Astrocyte (in vitro differentiated cells and primary cell): Measurements from ENCODE around the gene C8B. TPM values are rescaled to one million over a fixed set of nuclear protein-coding genes. Genes with fewer than 3 reads are reported as not detected.

ENCODE experiments used
- DNase-seq: peaks from one replicate; pipeline ENCODE4 v3.0.0-alpha.2; 2010; ENCODE audit warnings: low read depth
- FAIRE-seq: peaks from 2 replicates; lab custom pipeline; 2011; peaks lifted over from hg19 to GRCh38; lab: Jason Lieb, UNC
- H2AFZ ChIP-seq: 2 replicates; pipeline ENCODE4 v1.6.0; 2012; ENCODE audit warnings: low read depth, low read length, inconsistent platforms
- H3K27ac ChIP-seq: 2 replicates; pipeline ENCODE4 v1.5.1; 2011; ENCODE audit warnings: low read depth, low read length, inconsistent platforms
- H3K27me3 ChIP-seq: 2 replicates; pipeline ENCODE4 v1.6.0; 2011; ENCODE audit warnings: low read length, inconsistent platforms; ENCODE audit not compliant: insufficient read depth
- H3K36me3 ChIP-seq: 2 replicates; pipeline ENCODE4 v1.5.1; 2011; ENCODE audit warnings: low read length, inconsistent platforms; ENCODE audit not compliant: insufficient read depth
- H3K4me1 ChIP-seq: 2 replicates; pipeline ENCODE4 v1.5.1; 2011; ENCODE audit warnings: low read length, inconsistent platforms; ENCODE audit not compliant: insufficient read depth
- H3K4me2 ChIP-seq: 2 replicates; pipeline ENCODE4 v1.6.0; 2012; ENCODE audit warnings: low read length, inconsistent platforms
- H3K4me3 ChIP-seq: 2 replicates; pipeline ENCODE4 v1.5.1; 2011; ENCODE audit warnings: low read depth, mild to moderate bottlenecking, low read length, inconsistent platforms; ENCODE audit not compliant: insufficient read depth
- H3K79me2 ChIP-seq: 2 replicates; pipeline ENCODE4 v1.6.0; 2012; ENCODE audit warnings: mild to moderate bottlenecking, low read length, inconsistent platforms; ENCODE audit not compliant: insufficient read depth
- H3K9ac ChIP-seq: 2 replicates; pipeline ENCODE4 v1.6.0; 2012; ENCODE audit warnings: mild to moderate bottlenecking, low read length, inconsistent platforms
- H3K9me3 ChIP-seq: 2 replicates; pipeline ENCODE4 v1.5.1; 2012; ENCODE audit warnings: low read depth, mild to moderate bottlenecking, low read length, inconsistent platforms; ENCODE audit not compliant: insufficient read depth
- H4K20me1 ChIP-seq: 2 replicates; pipeline ENCODE4 v1.6.0; 2012; ENCODE audit warnings: low read length, inconsistent platforms; ENCODE audit not compliant: insufficient read depth
- H3K27ac Mint-ChIP-seq: one replicate; pipeline ENCODE4 v1.8.0; 2021; ENCODE audit warnings: mild to moderate bottlenecking, mixed read lengths; ENCODE audit not compliant: unreplicated experiment
- H3K27me3 Mint-ChIP-seq: one replicate; pipeline ENCODE4 v1.8.0; 2021; ENCODE audit warnings: low read depth, mixed read lengths; ENCODE audit not compliant: unreplicated experiment
- H3K36me3 Mint-ChIP-seq: one replicate; pipeline ENCODE4 v1.8.0; 2021; ENCODE audit warnings: low read depth, mixed read lengths; ENCODE audit not compliant: unreplicated experiment
- H3K4me1 Mint-ChIP-seq: one replicate; pipeline ENCODE4 v1.8.0; 2021; ENCODE audit warnings: low read depth, mixed read lengths; ENCODE audit not compliant: unreplicated experiment
- H3K4me3 Mint-ChIP-seq: one replicate; pipeline ENCODE4 v1.8.0; 2021; ENCODE audit warnings: mild to moderate bottlenecking, moderate library complexity, mixed read lengths; ENCODE audit not compliant: unreplicated experiment
- H3K9me3 Mint-ChIP-seq: one replicate; pipeline ENCODE4 v1.8.0; 2021; ENCODE audit warnings: mild to moderate bottlenecking, mixed read lengths; ENCODE audit not compliant: unreplicated experiment
- EZH2 ChIP-seq: IDR thresholded peaks from 2 replicates; pipeline ENCODE4 v1.6.1; 2012; ENCODE audit warnings: mild to moderate bottlenecking, low read length, inconsistent platforms; ENCODE audit not compliant: insufficient read depth
- total RNA-seq: library from RNA; stranded (reverse); gene quantifications from 2 replicates; pipeline ENCODE4 v1.2.1, GENCODE V29; 2021
- TF ChIP-seq, protein P1 (sequence below): IDR thresholded peaks from 2 replicates; pipeline ENCODE4 v1.5.1; 2011; ENCODE audit warnings: low read depth, mild to moderate bottlenecking, inconsistent platforms, low read length, moderate library complexity; ENCODE audit not compliant: insufficient read depth

The C8B gene
- total RNA-seq, 1 donor from 2014 or later = not detected

DNA sequence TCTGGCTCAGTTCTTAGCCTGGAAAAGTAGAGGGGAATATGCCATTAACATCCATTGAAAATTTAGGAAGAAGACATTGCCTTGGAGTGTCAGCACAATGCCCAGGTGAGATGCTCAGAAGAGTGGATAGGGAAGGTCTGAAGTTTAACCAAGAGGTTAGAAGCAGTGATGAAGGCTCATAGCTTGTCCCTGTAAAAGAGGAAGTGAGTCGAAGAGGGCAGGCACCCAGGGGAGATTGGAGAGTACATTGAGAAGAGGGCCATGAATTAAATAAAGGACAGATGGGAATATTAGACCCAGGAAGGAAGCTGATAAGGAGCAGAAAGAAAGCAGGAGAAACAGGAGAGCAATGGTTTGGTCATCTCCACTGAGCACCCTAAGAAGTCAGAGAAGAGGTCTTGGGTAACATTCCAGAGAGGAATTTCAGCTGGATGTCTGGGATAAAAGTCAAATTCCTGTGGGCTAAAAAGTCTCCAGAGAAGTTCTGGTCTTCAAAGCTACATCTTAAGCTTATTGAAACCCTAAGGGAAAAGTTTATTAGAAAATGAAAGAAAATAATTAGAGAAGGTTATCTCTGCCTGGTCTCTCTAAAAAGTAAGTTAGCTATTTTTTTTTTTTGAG lies 17.3 kb downstream of the C8B start:
- no peak overlapping the region for H3K4me3 ChIP-seq
- Mint-ChIP-seq H3K36me3 (no peaks in the 10 kb centered on the region), H3K4me1 (no peaks in the 10 kb centered on the region), H3K9me3 (no peaks in the 10 kb centered on the region), H3K27ac (no peak overlapping the region), H3K4me3 (no peak overlapping the region), H3K27me3 (peaks cover 26% of the 10 kb centered on the region)
- TF ChIP-seq, protein P1, sequence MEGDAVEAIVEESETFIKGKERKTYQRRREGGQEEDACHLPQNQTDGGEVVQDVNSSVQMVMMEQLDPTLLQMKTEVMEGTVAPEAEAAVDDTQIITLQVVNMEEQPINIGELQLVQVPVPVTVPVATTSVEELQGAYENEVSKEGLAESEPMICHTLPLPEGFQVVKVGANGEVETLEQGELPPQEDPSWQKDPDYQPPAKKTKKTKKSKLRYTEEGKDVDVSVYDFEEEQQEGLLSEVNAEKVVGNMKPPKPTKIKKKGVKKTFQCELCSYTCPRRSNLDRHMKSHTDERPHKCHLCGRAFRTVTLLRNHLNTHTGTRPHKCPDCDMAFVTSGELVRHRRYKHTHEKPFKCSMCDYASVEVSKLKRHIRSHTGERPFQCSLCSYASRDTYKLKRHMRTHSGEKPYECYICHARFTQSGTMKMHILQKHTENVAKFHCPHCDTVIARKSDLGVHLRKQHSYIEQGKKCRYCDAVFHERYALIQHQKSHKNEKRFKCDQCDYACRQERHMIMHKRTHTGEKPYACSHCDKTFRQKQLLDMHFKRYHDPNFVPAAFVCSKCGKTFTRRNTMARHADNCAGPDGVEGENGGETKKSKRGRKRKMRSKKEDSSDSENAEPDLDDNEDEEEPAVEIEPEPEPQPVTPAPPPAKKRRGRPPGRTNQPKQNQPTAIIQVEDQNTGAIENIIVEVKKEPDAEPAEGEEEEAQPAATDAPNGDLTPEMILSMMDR = no peak
- TF ChIP-seq EZH2 = no peak
- no peaks in the 10 kb centered on the region for H3K27me3 ChIP-seq
- H2AFZ ChIP-seq = no peak overlapping the region
- H4K20me1 ChIP-seq = no peaks in the 10 kb centered on the region
- H3K36me3 ChIP-seq = no peaks in the 10 kb centered on the region
- H3K79me2 ChIP-seq = no peaks in the 10 kb centered on the region
- H3K9me3 ChIP-seq = peaks cover 3% of the 10 kb centered on the region
- no peaks in the 10 kb centered on the region for H3K4me1 ChIP-seq
- H3K27ac ChIP-seq = no peak overlapping the region
- no peak overlapping the region for H3K9ac ChIP-seq
- FAIRE-seq = no peak
- no peak overlapping the region for H3K4me2 ChIP-seq
- peak; percentile 38 for DNase-seq

GRCh38 chr1:56940039-56940438 lies 25.8 kb downstream of the C8B start:
- H3K27ac ChIP-seq = no peak overlapping the region
- no peaks in the 10 kb centered on the region for H3K36me3 ChIP-seq
- Mint-ChIP-seq H3K4me1 (no peaks in the 10 kb centered on the region), H3K36me3 (no peaks in the 10 kb centered on the region), H3K27ac (no peak overlapping the region), H3K9me3 (no peaks in the 10 kb centered on the region), H3K4me3 (no peak overlapping the region), H3K27me3 (peaks cover 16% of the 10 kb centered on the region)
- no peak for FAIRE-seq
- H2AFZ ChIP-seq = no peak overlapping the region
- no peaks in the 10 kb centered on the region for H4K20me1 ChIP-seq
- no peak for DNase-seq
- H3K4me1 ChIP-seq = no peaks in the 10 kb centered on the region
- no peak overlapping the region for H3K4me2 ChIP-seq
- no peaks in the 10 kb centered on the region for H3K9me3 ChIP-seq
- H3K27me3 ChIP-seq = no peaks in the 10 kb centered on the region
- H3K4me3 ChIP-seq = no peak overlapping the region
- H3K79me2 ChIP-seq = no peaks in the 10 kb centered on the region
- H3K9ac ChIP-seq = no peak overlapping the region
- no peak for TF ChIP-seq EZH2
- TF ChIP-seq, protein P1 = no peak

- H4K20me1 ChIP-seq = no peaks in the 10 kb centered on the region
- TF ChIP-seq, protein P1 = no peak
- TF ChIP-seq EZH2 = no peak
Observed at GRCh38 chr1:56939209-56939608, 26.6 kb downstream of the C8B start.

More at GRCh38 chr1:56939209-56939608, 26.6 kb downstream of the C8B start:
- Histone ChIP-seq H3K79me2 (no peaks in the 10 kb centered on the region), H3K27ac (no peak overlapping the region), H3K27me3 (no peaks in the 10 kb centered on the region), H2AFZ (no peak overlapping the region), H3K4me2 (no peak overlapping the region), H3K4me3 (no peak overlapping the region), H3K36me3 (no peaks in the 10 kb centered on the region), H3K4me1 (no peaks in the 10 kb centered on the region), H3K9me3 (no peaks in the 10 kb centered on the region), H3K9ac (no peak overlapping the region)
- Mint-ChIP-seq H3K27ac (no peak overlapping the region), H3K9me3 (no peaks in the 10 kb centered on the region), H3K36me3 (no peaks in the 10 kb centered on the region), H3K4me3 (no peak overlapping the region), H3K27me3 (peaks cover 10% of the 10 kb centered on the region), H3K4me1 (no peaks in the 10 kb centered on the region)
- no peak for DNase-seq
- no peak for FAIRE-seq
